HUES48 (cell line): ENCODE data around the gene GJC1.

ENCODE experiments used
- H3K27ac ChIP-seq: one replicate; pipeline ENCODE4 v1.7.0; 2013; ENCODE audit warnings: low read depth, low read length, inconsistent platforms
- H3K27me3 ChIP-seq: 2 replicates; pipeline ENCODE4 v1.6.1; 2013; ENCODE audit warnings: mild to moderate bottlenecking, low read length; ENCODE audit not compliant: control insufficient read depth, insufficient read depth
- H3K36me3 ChIP-seq: 2 replicates; pipeline ENCODE4 v1.6.1; 2013; ENCODE audit warnings: low read length; ENCODE audit not compliant: control insufficient read depth, insufficient read depth
- H3K4me1 ChIP-seq: 2 replicates; pipeline ENCODE4 v1.6.1; 2013; ENCODE audit warnings: mild to moderate bottlenecking, low read length; ENCODE audit not compliant: control insufficient read depth, insufficient read depth
- H3K4me3 ChIP-seq: 2 replicates; pipeline ENCODE4 v1.5.1; 2013; ENCODE audit warnings: mild to moderate bottlenecking, low read depth, low read length
- H3K9ac ChIP-seq: 2 replicates; pipeline ENCODE4 v1.6.1; 2013; ENCODE audit warnings: mild to moderate bottlenecking, low read depth, low read length, moderate library complexity
- H3K9me3 ChIP-seq: 2 replicates; pipeline ENCODE4 v1.6.1; 2013; ENCODE audit warnings: low read length; ENCODE audit not compliant: control insufficient read depth, insufficient read depth

Gene GJC1

DNA sequence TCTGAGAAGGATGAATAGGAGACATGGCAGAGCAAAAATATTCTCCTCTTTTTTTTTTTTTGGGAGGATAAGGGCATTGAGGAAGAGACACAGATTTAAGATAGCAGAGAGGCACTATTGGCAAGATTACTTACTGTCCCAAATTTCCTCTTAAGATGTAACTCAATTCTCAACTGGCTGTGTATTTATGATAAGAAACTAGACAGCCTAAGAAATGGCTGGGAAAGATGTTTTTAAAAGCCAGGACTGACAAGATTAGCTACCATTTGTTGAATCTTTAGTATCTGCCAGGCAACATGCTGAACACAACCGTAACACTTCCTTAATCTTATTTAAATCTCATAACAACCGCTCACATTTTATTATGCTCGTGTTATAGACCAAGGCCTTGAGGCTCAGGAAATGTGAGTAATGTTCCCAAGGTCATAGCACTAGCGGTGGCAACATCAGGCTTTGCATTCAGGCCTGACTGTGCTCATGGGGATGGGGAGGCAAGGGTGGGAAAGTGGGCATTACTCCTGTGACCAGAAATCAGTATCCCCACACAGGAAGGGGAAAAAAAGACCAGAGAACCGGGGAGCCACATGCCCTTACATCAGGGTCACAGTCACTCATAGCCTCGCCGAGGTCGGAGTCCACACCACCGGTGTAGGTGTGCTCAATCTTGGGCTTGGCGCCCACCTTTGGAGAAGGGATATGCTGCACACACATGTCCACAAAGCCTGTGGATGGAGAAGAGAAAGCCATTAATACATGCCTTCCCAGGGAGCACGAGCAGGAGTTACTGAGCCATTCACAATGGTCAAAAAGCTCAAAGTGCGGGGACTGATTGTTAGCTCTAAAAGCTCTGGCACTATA, 33.2 kb upstream of the GJC1 start:
- H3K36me3 ChIP-seq, result peaks cover 91% of the 10 kb centered on the region

DNA sequence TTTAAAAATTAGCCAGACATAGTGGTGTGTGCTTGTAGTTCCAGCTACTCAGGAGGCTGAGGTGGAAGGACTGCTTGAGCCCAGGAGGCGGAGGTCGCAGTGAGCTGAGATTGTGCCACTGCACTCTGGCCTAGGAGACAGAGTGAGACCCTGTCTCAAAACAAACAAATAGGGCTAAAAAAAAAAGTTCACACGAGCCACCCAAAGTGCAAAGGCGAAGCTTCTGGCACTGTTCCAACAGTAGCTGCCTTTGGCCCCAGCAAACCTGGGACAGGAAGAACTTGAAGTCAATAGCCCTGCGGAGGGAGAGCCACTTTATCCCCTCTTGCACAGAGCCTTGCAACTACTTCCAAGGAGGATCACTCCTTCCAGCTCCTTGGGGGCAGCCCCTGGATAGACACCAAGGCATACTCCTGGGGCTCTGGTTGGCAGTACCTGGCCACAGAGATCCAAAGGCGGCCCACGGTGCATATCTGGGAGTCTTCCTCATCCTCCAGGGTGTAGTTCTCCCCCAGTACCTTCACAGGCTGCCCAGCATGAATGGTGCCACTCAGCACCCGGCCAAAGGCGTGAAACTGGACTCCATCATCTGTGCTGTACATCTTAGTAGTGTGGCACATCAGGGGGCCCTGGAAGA, 32.3 kb upstream of the GJC1 start:
- Histone ChIP-seq H3K27me3 (no peaks in the 10 kb centered on the region), H3K27ac (no peak overlapping the region), H3K36me3 (peaks cover 90% of the 10 kb centered on the region), H3K4me1 (no peaks in the 10 kb centered on the region), H3K4me3 (no peak overlapping the region), H3K9me3 (no peaks in the 10 kb centered on the region), H3K9ac (no peak overlapping the region)

More for the DNA sequence above, 33.2 kb upstream of the GJC1 start:
- Histone ChIP-seq H3K27me3 (no peaks in the 10 kb centered on the region), H3K27ac (no peak overlapping the region), H3K9me3 (no peaks in the 10 kb centered on the region), H3K9ac (no peak overlapping the region), H3K4me3 (no peak overlapping the region), H3K4me1 (no peaks in the 10 kb centered on the region)

DNA sequence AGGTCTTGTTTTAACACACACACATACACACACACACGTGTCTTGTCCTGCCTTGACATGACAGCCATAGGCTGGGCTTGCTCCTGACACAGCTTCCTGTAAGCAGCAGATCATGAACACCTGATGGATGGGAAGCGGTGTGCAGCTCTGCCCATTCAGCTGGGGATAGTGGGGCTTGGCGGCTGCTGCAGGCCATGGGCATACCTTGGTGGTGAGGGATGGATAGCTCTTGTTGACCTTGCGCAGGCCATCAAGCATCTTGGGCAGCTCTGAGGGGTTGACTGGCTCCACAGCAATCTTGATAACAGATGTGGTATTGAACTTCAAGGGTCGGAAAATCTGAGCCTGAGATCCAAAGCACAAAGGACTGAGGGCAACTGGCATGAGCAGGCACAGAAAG, 29.6 kb upstream of the GJC1 start:
- Histone ChIP-seq H3K9me3 (no peaks in the 10 kb centered on the region), H3K9ac (no peak overlapping the region), H3K27ac (no peak overlapping the region), H3K4me3 (no peak overlapping the region), H3K36me3 (peaks cover 95% of the 10 kb centered on the region), H3K4me1 (no peaks in the 10 kb centered on the region), H3K27me3 (no peaks in the 10 kb centered on the region)

DNA sequence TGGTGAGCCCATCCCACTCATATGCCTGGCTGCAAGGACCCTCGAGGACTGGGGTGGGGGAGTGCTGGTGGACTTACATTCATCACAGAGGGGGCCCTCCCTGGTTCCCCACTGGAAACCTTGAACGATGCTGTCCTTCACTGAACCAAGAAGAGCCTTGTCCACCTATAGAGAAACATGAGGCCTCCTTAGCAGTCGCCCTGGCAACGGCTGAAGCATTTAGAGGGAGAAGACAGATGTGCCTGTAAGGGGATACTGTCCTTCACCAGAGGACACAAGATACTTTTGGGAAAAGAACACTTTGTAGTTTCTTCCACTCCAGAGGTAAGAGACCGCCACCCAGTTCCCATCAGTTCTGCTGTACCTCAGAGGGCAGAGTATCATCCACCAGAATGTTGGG, 24.1 kb upstream of the GJC1 start:
- H3K36me3 ChIP-seq, result peaks cover 95% of the 10 kb centered on the region
- no peaks in the 10 kb centered on the region for H3K27me3 ChIP-seq
- H3K9me3 ChIP-seq, result no peaks in the 10 kb centered on the region
- H3K4me3 ChIP-seq, result no peak overlapping the region
- H3K27ac ChIP-seq, result no peak overlapping the region
- H3K9ac ChIP-seq, result no peak overlapping the region
- H3K4me1 ChIP-seq, result no peaks in the 10 kb centered on the region

DNA sequence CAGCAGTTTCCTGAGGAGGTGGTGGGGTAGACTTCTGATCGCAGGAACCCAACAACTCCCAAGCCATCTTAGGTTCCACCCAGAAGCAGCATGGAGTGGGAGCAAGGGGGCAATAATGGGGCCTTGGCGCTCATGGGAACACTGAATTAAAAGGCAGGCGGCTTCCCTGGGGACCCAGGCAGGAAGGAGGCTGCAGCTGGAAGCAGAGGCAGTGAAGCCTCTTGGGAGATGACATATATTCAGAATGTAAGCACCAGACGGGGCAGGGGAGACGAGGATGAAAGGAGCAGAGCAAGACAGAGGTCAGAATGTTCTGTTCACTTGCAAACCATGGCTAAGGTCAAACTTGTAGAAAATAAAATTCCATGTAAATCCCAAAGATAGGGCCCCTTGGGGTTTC, 20.5 kb upstream of the GJC1 start:
- H3K4me3 ChIP-seq, result no peak overlapping the region
- H3K27ac ChIP-seq, result no peak overlapping the region
- no peak overlapping the region for H3K9ac ChIP-seq
- H3K27me3 ChIP-seq, result no peaks in the 10 kb centered on the region
- H3K9me3 ChIP-seq, result no peaks in the 10 kb centered on the region
- H3K36me3 ChIP-seq, result peaks cover 61% of the 10 kb centered on the region
- peaks cover 9% of the 10 kb centered on the region; the same call in 1 of the 2 replicates for H3K4me1 ChIP-seq

DNA sequence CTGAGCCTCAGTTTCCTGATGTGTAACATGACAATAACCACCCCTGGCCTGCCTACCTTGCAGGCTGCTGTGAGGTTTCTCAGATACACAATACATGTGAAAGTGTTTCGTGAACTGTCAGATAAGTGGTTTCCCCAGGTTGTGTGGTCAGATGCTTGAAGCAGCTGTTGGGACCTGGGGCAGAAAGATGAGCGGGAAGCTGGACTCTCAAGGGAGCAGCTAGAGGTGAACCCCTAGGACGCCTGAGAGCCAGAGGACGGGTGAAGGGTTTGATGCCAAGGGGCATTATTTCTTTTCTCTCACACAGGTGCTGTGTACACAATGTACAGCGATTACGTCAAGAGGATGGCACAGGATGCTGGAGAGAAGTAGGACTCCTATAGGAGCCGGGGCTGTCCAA, 19.9 kb upstream of the GJC1 start:
- Histone ChIP-seq H3K27ac (no peak overlapping the region), H3K9me3 (no peaks in the 10 kb centered on the region), H3K4me1 (peaks cover 9% of the 10 kb centered on the region; the same call in 1 of the 2 replicates), H3K9ac (no peak overlapping the region), H3K36me3 (peaks cover 55% of the 10 kb centered on the region), H3K4me3 (no peak overlapping the region), H3K27me3 (no peaks in the 10 kb centered on the region)

DNA sequence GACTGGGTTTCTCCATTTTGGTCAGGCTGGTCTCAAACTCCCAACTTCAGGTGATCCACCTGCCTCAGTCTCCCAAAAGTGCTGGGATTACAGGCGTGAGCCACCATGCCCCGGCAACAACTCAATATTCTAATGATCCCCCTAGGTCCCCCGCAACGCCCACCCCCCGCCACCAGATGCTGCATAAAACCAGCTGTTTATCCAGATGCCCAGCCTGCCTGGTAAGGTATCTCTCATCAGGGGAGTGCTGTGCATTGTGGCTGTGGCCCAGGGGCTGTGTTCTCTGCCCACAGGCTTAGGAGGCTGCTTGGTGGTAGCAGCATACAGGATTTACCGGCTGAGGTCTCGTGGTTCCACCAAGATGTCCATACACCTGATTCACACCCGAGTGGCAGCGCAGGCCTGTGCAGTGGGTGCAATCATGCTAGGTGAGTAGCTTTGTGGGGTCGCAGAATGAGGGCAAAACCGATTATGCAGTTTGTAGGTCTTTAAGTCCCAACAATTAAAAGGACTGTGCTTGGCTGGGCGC, 18.9 kb upstream of the GJC1 start:
- H3K9ac ChIP-seq, result no peak overlapping the region
- H3K27ac ChIP-seq, result no peak overlapping the region
- H3K27me3 ChIP-seq, result no peaks in the 10 kb centered on the region
- no peaks in the 10 kb centered on the region for H3K9me3 ChIP-seq
- H3K4me1 ChIP-seq, result peaks cover 17% of the 10 kb centered on the region
- H3K4me3 ChIP-seq, result no peak overlapping the region
- H3K36me3 ChIP-seq, result peaks cover 45% of the 10 kb centered on the region

DNA sequence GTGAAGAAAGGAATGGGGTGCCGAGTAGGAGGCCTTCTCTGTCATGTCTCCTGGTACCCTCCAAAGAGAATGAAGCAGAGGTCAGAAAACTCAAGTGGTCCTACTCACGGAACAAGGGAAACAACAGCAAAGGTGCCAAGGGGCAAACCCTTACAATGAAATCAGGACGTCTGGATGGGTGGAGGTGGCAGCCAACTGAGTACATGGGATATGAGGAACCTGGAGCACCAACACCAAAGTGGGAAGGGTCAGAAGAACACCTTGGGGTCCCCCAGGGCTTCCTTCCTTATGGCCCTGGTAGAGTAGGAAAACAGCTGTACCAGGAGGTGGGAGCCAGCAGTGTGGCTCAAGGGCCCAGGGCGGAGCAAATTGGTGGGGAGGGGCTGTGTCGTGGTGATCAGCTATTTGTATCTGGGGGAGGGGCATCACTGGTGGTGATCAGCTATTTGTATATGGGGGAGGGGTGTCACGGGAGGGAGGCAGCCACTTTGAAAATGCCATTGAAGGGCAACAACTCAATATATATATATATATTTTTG, 18.2 kb upstream of the GJC1 start:
- Histone ChIP-seq H3K36me3 (peaks cover 38% of the 10 kb centered on the region), H3K27me3 (no peaks in the 10 kb centered on the region), H3K9me3 (no peaks in the 10 kb centered on the region), H3K27ac (no peak overlapping the region), H3K4me3 (no peak overlapping the region), H3K4me1 (peaks cover 23% of the 10 kb centered on the region), H3K9ac (no peak overlapping the region)

DNA sequence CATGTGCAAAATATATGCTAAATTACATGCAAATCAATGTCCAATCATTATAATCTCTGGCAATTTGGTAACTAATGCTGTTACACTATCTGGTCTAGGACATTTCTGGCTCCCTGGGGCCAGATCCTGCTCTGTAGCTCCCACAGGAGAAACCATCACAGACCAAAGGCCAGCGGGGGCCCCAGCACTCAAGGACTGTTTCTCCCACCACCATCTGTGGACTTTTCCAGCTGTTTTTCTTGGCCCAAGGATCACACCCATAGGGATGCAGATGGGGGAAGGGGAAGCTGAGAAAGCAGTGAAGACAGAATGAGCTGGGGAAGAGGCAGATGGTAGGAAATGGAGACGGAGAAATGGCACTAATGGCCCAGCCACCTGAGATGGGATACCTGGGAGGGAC, 17.5 kb upstream of the GJC1 start, which contains the start of gene HIGD1B:
HIGD1B (plus strand) TSS at position 298 of the 400 bp plus-strand sequence. CDS start 270 bp downstream, outside the sequence.
- H3K27ac ChIP-seq, result no peak within 1 kb of the TSS
- peaks cover 31% of the 10 kb centered on the region for H3K4me1 ChIP-seq
- no peaks in the 10 kb centered on the region for H3K9me3 ChIP-seq
- no peak within 1 kb of the TSS for H3K4me3 ChIP-seq
- peaks cover 31% of the 10 kb centered on the region for H3K36me3 ChIP-seq
- no peaks in the 10 kb centered on the region for H3K27me3 ChIP-seq
- no peak within 1 kb of the TSS for H3K9ac ChIP-seq

DNA sequence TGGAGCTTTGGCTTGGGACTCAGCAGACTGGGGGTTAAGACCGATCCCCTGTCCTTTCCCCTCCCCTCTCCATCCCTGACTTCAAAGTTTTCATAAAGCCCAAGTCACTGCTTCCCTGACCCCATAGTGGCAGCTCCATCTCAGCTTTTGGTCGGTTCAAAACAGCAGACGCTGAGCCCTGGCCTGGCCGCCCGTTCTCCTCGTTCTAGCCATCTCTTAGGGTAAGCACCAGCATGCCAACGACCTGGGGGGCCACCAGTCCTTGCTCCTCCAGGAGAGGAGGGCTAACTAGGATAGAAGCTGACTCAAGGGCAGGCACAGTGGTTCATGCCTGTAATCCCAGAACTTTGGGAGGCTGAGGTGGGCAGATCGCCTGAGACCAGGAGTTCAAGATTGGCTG, 16.1 kb upstream of the GJC1 start:
- Histone ChIP-seq H3K9ac (no peak overlapping the region), H3K36me3 (peaks cover 17% of the 10 kb centered on the region), H3K27me3 (no peaks in the 10 kb centered on the region), H3K9me3 (no peaks in the 10 kb centered on the region), H3K27ac (no peak overlapping the region), H3K4me3 (no peak overlapping the region), H3K4me1 (peaks cover 35% of the 10 kb centered on the region)

DNA sequence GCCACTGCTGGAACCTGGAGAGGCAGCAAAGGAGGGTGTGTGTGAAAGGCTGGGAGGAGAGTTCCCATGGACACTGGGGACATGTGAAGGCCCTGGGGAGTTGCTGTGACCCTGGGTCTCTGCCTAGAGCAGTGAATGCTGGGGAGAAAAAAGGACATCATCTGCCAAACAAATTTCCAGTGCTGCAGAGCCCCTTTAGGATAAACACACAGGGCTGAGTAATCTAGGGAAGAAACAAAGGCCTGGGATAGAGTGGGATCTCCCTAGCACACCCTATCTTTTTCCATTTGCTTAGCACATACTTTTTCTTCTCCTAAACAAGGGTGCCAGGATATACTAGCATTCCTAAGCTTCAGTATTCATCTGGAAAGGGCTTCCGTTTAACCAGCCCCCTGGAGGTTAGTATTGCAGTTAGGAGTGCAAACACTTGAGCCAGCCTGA, 14.3 kb upstream of the GJC1 start:
- Histone ChIP-seq H3K27ac (peak overlapping the region; percentile 61), H3K27me3 (no peaks in the 10 kb centered on the region), H3K4me3 (no peak overlapping the region), H3K9me3 (no peaks in the 10 kb centered on the region), H3K9ac (no peak overlapping the region), H3K4me1 (peaks cover 35% of the 10 kb centered on the region), H3K36me3 (no peaks in the 10 kb centered on the region)
